Endometrial microvascular endothelial cells (primary cell): ENCODE data around the gene SECISBP2. TPM values are rescaled to one million over a fixed set of nuclear protein-coding genes. Genes with fewer than 3 reads are reported as not detected.

Source experiments
- in situ Hi-C: cut with HindIII; loops from 2 replicates; pipeline ENCODE4 v1.10.0; 2017; ENCODE audit warnings: low sequenced_read_pairs, low pct_unique_long_range_greater_than_20kb; ENCODE audit errors: inconsistent ontology term
- total RNA-seq: library from RNA; depleted of rRNA; stranded (reverse); fragments of >200 nt; gene quantifications from one replicate; pipeline ENCODE4 v1.2.3, GENCODE V29; 2015; ENCODE audit errors: inconsistent ontology term

Gene SECISBP2
- total RNA-seq, 1 donor from 2014 or later = 29.6 TPM

GRCh38 chr9:89376286-89376685 is 58.0 kb downstream of the SECISBP2 start:
- in situ Hi-C loops = no loop called here

- in situ Hi-C loops = no loop called here
Measured at GRCh38 chr9:89376741-89377351, 58.5 kb downstream of the SECISBP2 start.

- in situ Hi-C loops = no loop called here
Measured at GRCh38 chr9:89377411-89377810, 59.1 kb downstream of the SECISBP2 start.

GRCh38 chr9:89378541-89378940 is 60.2 kb downstream of the SECISBP2 start:
- in situ Hi-C loops = no loop called here

- in situ Hi-C loops = no loop called here
Measured at GRCh38 chr9:89379031-89379430, 60.7 kb downstream of the SECISBP2 start.

GRCh38 chr9:89379508-89380115 is 61.3 kb downstream of the SECISBP2 start:
- in situ Hi-C loops = no loop called here

- in situ Hi-C loops = no loop called here
Measured at GRCh38 chr9:89380437-89381307, 62.4 kb downstream of the SECISBP2 start.

GRCh38 chr9:89381308-89381609 is 63.0 kb downstream of the SECISBP2 start:
- in situ Hi-C loops = no loop called here

- in situ Hi-C loops = no loop called here
Measured at GRCh38 chr9:89382026-89382986, 64.0 kb downstream of the SECISBP2 start.

- in situ Hi-C loops = no loop called here
Measured at GRCh38 chr9:89383030-89383720, 64.9 kb downstream of the SECISBP2 start.

GRCh38 chr9:89383721-89384300 is 65.5 kb downstream of the SECISBP2 start:
- in situ Hi-C loops = no loop called here

GRCh38 chr9:89384783-89385182 is 66.5 kb downstream of the SECISBP2 start:
- in situ Hi-C loops = no loop called here

GRCh38 chr9:89386206-89386605 is 67.9 kb downstream of the SECISBP2 start:
- in situ Hi-C loops = no loop called here

- in situ Hi-C loops = no loop called here
Measured at GRCh38 chr9:89386797-89387196, 68.5 kb downstream of the SECISBP2 start.

- in situ Hi-C loops = no loop called here
Measured at GRCh38 chr9:89387197-89387849, 69.0 kb downstream of the SECISBP2 start.

GRCh38 chr9:89388084-89388867 is 70.0 kb downstream of the SECISBP2 start:
- in situ Hi-C loops = no loop called here

GRCh38 chr9:89388868-89389177 is 70.5 kb downstream of the SECISBP2 start:
- in situ Hi-C loops = no loop called here
